GM23338 (cell line): ENCODE measurements around the gene ELOVL6. TPM values are rescaled to one million over a fixed set of nuclear protein-coding genes. Genes with fewer than 3 reads are reported as not detected.

Experiments used
- ATAC-seq: fragments of 200-7000 bp; cut with Tn5 transposase; 3 replicates; pipeline ENCODE4 v1.9.1; 2020
- DNase-seq: peaks from one replicate; pipeline ENCODE4 v3.0.0-alpha.2; 2015; ENCODE audit warnings: low spot score
- H2AFZ ChIP-seq: fragments of 200-600 bp; sonication (generic); 2 replicates; pipeline ENCODE4 v1.8.0; 2016; ENCODE audit warnings: antibody characterized with exemption, mild to moderate bottlenecking, moderate library complexity
- H3F3A ChIP-seq: fragments of 200-600 bp; sonication (generic); replicated peaks from 2 replicates; pipeline ENCODE4 v1.8.0; 2017; ENCODE audit warnings: antibody characterized with exemption, mixed run types, low read depth
- H3K27ac ChIP-seq: fragments of 200-600 bp; sonication (generic); 2 replicates; pipeline ENCODE4 v1.6.1; 2016; ENCODE audit warnings: low read depth
- H3K27me3 ChIP-seq: fragments of 200-600 bp; sonication (generic); 2 replicates; pipeline ENCODE4 v1.8.0; 2016; ENCODE audit warnings: mild to moderate bottlenecking, mixed run types, moderate library complexity; ENCODE audit not compliant: insufficient read depth
- H3K36me3 ChIP-seq: fragments of 200-600 bp; sonication (generic); 2 replicates; pipeline ENCODE4 v1.8.0; 2016; ENCODE audit warnings: mild to moderate bottlenecking; ENCODE audit not compliant: insufficient read depth
- H3K4me1 ChIP-seq: fragments of 200-600 bp; sonication (generic); 2 replicates; pipeline ENCODE4 v1.8.0; 2016; ENCODE audit warnings: mild to moderate bottlenecking, moderate library complexity; ENCODE audit not compliant: insufficient read depth
- H3K4me2 ChIP-seq: fragments of 200-600 bp; sonication (generic); 2 replicates; pipeline ENCODE4 v1.7.1; 2017; ENCODE audit warnings: mixed run types
- H3K4me3 ChIP-seq: fragments of 200-600 bp; sonication (generic); 2 replicates; pipeline ENCODE4 v1.6.1; 2016; ENCODE audit warnings: mixed run types
- H3K79me2 ChIP-seq: fragments of 200-600 bp; sonication (generic); replicated peaks from 2 replicates; pipeline ENCODE4 v1.8.0; 2017; ENCODE audit warnings: mild to moderate bottlenecking; ENCODE audit not compliant: insufficient read depth
- H3K9me2 ChIP-seq: fragments of 200-600 bp; sonication (generic); 2 replicates; pipeline ENCODE4 v1.8.0; 2017; ENCODE audit not compliant: insufficient read depth
- H4K20me1 ChIP-seq: fragments of 200-600 bp; sonication (generic); replicated peaks from 2 replicates; pipeline ENCODE4 v1.8.0; 2017; ENCODE audit warnings: mild to moderate bottlenecking; ENCODE audit not compliant: insufficient read depth
- H3K27ac Mint-ChIP-seq: 2 replicates; pipeline ENCODE4 v1.8.0; 2020; ENCODE audit warnings: inconsistent platforms, mild to moderate bottlenecking, moderate library complexity, mixed read lengths
- H3K27me3 Mint-ChIP-seq: 3 replicates; pipeline ENCODE4 v1.8.0; 2022; ENCODE audit warnings: low read depth, mild to moderate bottlenecking, moderate library complexity, mixed read lengths, inconsistent platforms; ENCODE audit not compliant: insufficient read depth, poor library complexity
- H3K36me3 Mint-ChIP-seq: 3 replicates; pipeline ENCODE4 v1.8.0; 2021; ENCODE audit warnings: low read depth, mild to moderate bottlenecking, inconsistent platforms, moderate library complexity, mixed read lengths
- H3K4me1 Mint-ChIP-seq: 3 replicates; pipeline ENCODE4 v1.8.0; 2020; ENCODE audit warnings: mild to moderate bottlenecking, inconsistent platforms, mixed read lengths
- H3K4me3 Mint-ChIP-seq: 3 replicates; pipeline ENCODE4 v1.8.0; 2021; ENCODE audit warnings: moderate library complexity, mild to moderate bottlenecking, inconsistent platforms, mixed read lengths
- H3K9me3 Mint-ChIP-seq: 3 replicates; pipeline ENCODE4 v1.8.0; 2020; ENCODE audit warnings: moderate library complexity, mild to moderate bottlenecking, inconsistent platforms, mixed read lengths
- CREB1 ChIP-seq: fragments of 250-450 bp; sonication (Bioruptor Pico); IDR thresholded peaks from 2 replicates; pipeline ENCODE4 v1.5.0; 2020; ENCODE audit warnings: low read depth, mild to moderate bottlenecking, moderate library complexity
- EZH2 ChIP-seq: fragments of 200-600 bp; sonication (generic); IDR thresholded peaks from one replicate; pipeline ENCODE4 v1.8.0; 2017; ENCODE audit warnings: antibody characterized with exemption, mild to moderate bottlenecking, low read depth; ENCODE audit not compliant: unreplicated experiment
- EZH2phosphoT487 ChIP-seq: fragments of 200-600 bp; sonication (generic); IDR thresholded peaks from one replicate; pipeline ENCODE4 v1.8.1; 2018; ENCODE audit warnings: antibody characterized with exemption; ENCODE audit not compliant: unreplicated experiment
- JUNB ChIP-seq: IDR thresholded peaks from one replicate; pipeline ENCODE4 v1.6.1; 2016; ENCODE audit warnings: antibody characterized with exemption; ENCODE audit not compliant: unreplicated experiment
- POLR2AphosphoS5 ChIP-seq: IDR thresholded peaks from 2 replicates; pipeline ENCODE4 v1.6.1; 2016; ENCODE audit warnings: antibody characterized with exemption, low read depth
- STAT1 ChIP-seq: IDR thresholded peaks from one replicate; pipeline ENCODE4 v1.6.1; 2016; ENCODE audit warnings: antibody characterized with exemption; ENCODE audit not compliant: unreplicated experiment
- ZNF331 ChIP-seq: fragments of 250-450 bp; sonication (Bioruptor Pico); IDR thresholded peaks from 2 replicates; pipeline ENCODE4 v1.5.0; 2020; ENCODE audit warnings: low read depth, mild to moderate bottlenecking, moderate library complexity
- polyA plus RNA-seq: library from polyadenylated mRNA; unstranded; fragments of >200 nt; fragmentation: Nextera tagmentation; extraction: Ambion mirVana; gene quantifications from 2 replicates; pipeline ENCODE4 v1.2.1, GENCODE V29; 2016
- total RNA-seq: library from RNA; depleted of rRNA; stranded (reverse); fragments of >200 nt; shearing (Covaris generic); gene quantifications from 2 replicates; pipeline ENCODE4 v1.2.3, GENCODE V29; 2014
- TF ChIP-seq, protein P1 (sequence below): IDR thresholded peaks from 2 replicates; pipeline ENCODE4 v1.6.1; 2016; ENCODE audit warnings: antibody characterized with exemption
- TF ChIP-seq, protein P2 (sequence below): fragments of 250-450 bp; sonication (Bioruptor Pico); IDR thresholded peaks from 2 replicates; pipeline ENCODE4 v1.5.0; 2020; ENCODE audit warnings: mild to moderate bottlenecking, moderate library complexity
- TF ChIP-seq, protein P3 (sequence below), 2 experiments: fragments of 200-600 bp in 1 of 2; sonication (generic) in 1 of 2; conservative IDR thresholded peaks; 2 replicates each; pipeline versions ENCODE4 v1.5.1 to v1.6.1; 2016 to 2017; ENCODE audit warnings: antibody characterized with exemption in 2 of 2, low read depth in 2 of 2, mild to moderate bottlenecking in 2 of 2, moderate library complexity in 1 of 2

The ELOVL6 gene
- total and polyA plus RNA-seq, 2 experiments from 2014 or later, result 82.7 to 89.5 TPM

DNA sequence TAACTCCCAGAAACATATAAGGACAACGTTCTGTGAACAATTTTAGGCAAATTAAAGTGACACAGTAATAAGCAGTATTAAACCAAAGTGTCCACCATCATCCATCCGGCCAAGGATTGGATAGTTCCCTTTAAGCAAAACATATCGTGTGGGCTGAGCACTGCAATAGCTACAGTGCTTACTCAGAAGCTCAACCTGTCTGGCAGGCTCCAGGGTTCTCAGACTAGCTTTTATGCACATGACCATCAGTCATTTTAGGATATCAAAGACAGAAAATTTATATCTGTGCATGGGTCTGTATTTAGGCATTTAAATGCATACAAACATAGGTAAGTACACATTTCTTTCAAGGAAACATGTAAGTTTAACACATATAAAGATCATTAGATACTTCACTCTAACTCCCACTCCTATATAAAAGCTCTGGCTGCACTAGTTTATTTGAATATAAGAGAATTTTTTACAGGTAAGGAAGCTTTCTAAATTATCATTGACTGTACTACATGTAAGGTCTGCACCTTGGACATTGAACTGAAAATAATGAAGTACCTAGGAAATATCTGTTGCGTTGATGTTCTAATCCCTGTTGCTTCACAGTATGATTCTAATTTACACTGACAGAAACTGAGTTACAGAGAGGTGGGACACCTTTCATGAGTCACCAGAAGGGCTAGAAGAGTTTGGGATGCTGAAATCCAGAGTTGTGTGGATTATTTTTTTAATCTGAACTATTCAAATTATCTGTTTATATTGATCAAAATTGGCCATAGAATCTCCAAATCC lies 67.6 kb downstream of the ELOVL6 start (continued):
- TF ChIP-seq, protein P1, sequence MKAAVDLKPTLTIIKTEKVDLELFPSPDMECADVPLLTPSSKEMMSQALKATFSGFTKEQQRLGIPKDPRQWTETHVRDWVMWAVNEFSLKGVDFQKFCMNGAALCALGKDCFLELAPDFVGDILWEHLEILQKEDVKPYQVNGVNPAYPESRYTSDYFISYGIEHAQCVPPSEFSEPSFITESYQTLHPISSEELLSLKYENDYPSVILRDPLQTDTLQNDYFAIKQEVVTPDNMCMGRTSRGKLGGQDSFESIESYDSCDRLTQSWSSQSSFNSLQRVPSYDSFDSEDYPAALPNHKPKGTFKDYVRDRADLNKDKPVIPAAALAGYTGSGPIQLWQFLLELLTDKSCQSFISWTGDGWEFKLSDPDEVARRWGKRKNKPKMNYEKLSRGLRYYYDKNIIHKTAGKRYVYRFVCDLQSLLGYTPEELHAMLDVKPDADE, result no peak
- TF ChIP-seq POLR2AphosphoS5, result no peak
- no peak for TF ChIP-seq ZNF331 (CRISPR knock-in tag)

DNA sequence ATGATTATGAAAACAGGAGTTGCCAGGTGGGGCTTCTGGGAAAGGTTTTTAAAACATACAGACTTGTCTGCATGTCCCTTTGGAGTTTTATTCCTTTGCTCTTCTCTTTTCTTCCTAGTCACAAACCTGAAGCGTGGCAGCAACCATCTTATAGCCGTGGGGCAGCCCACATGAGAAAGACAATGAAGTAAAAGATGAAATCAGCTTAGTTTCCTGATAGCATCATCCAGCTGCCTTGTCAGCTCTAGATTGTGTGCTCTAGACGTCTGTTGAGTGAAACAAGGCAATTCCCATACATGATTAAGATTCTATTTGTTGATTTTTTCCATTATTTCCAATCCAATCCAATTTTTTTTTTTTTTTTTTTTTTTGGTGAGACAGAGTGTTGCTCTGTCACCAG lies 68.9 kb downstream of the ELOVL6 start:
- TF ChIP-seq ZNF331 (CRISPR knock-in tag) (no peak), CREB1 (CRISPR knock-in tag) (no peak), STAT1 (no peak), EZH2 (no peak), POLR2AphosphoS5 (no peak), JUNB (no peak), EZH2phosphoT487 (no peak)
- TF ChIP-seq, protein P2, sequence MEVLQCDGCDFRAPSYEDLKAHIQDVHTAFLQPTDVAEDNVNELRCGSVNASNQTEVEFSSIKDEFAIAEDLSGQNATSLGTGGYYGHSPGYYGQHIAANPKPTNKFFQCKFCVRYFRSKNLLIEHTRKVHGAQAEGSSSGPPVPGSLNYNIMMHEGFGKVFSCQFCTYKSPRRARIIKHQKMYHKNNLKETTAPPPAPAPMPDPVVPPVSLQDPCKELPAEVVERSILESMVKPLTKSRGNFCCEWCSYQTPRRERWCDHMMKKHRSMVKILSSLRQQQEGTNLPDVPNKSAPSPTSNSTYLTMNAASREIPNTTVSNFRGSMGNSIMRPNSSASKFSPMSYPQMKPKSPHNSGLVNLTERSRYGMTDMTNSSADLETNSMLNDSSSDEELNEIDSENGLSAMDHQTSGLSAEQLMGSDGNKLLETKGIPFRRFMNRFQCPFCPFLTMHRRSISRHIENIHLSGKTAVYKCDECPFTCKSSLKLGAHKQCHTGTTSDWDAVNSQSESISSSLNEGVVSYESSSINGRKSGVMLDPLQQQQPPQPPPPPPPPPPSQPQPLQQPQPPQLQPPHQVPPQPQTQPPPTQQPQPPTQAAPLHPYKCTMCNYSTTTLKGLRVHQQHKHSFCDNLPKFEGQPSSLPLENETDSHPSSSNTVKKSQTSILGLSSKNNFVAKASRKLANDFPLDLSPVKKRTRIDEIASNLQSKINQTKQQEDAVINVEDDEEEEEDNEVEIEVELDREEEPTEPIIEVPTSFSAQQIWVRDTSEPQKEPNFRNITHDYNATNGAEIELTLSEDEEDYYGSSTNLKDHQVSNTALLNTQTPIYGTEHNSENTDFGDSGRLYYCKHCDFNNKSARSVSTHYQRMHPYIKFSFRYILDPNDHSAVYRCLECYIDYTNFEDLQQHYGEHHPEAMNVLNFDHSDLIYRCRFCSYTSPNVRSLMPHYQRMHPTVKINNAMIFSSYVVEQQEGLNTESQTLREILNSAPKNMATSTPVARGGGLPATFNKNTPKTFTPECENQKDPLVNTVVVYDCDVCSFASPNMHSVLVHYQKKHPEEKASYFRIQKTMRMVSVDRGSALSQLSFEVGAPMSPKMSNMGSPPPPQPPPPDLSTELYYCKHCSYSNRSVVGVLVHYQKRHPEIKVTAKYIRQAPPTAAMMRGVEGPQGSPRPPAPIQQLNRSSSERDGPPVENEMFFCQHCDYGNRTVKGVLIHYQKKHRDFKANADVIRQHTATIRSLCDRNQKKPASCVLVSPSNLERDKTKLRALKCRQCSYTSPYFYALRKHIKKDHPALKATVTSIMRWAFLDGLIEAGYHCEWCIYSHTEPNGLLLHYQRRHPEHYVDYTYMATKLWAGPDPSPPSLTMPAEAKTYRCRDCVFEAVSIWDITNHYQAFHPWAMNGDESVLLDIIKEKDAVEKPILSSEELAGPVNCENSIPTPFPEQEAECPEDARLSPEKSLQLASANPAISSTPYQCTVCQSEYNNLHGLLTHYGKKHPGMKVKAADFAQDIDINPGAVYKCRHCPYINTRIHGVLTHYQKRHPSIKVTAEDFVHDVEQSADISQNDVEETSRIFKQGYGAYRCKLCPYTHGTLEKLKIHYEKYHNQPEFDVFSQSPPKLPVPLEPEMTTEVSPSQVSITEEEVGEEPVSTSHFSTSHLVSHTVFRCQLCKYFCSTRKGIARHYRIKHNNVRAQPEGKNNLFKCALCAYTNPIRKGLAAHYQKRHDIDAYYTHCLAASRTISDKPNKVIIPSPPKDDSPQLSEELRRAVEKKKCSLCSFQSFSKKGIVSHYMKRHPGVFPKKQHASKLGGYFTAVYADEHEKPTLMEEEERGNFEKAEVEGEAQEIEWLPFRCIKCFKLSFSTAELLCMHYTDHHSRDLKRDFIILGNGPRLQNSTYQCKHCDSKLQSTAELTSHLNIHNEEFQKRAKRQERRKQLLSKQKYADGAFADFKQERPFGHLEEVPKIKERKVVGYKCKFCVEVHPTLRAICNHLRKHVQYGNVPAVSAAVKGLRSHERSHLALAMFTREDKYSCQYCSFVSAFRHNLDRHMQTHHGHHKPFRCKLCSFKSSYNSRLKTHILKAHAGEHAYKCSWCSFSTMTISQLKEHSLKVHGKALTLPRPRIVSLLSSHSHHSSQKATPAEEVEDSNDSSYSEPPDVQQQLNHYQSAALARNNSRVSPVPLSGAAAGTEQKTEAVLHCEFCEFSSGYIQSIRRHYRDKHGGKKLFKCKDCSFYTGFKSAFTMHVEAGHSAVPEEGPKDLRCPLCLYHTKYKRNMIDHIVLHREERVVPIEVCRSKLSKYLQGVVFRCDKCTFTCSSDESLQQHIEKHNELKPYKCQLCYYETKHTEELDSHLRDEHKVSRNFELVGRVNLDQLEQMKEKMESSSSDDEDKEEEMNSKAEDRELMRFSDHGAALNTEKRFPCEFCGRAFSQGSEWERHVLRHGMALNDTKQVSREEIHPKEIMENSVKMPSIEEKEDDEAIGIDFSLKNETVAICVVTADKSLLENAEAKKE (CRISPR knock-in tag), result no peak
- TF ChIP-seq, protein P3, sequence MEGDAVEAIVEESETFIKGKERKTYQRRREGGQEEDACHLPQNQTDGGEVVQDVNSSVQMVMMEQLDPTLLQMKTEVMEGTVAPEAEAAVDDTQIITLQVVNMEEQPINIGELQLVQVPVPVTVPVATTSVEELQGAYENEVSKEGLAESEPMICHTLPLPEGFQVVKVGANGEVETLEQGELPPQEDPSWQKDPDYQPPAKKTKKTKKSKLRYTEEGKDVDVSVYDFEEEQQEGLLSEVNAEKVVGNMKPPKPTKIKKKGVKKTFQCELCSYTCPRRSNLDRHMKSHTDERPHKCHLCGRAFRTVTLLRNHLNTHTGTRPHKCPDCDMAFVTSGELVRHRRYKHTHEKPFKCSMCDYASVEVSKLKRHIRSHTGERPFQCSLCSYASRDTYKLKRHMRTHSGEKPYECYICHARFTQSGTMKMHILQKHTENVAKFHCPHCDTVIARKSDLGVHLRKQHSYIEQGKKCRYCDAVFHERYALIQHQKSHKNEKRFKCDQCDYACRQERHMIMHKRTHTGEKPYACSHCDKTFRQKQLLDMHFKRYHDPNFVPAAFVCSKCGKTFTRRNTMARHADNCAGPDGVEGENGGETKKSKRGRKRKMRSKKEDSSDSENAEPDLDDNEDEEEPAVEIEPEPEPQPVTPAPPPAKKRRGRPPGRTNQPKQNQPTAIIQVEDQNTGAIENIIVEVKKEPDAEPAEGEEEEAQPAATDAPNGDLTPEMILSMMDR (conservative IDR thresholded peaks at IDR 0.05; ENCODE audit: low read depth in 2 of 2), result no peak

More for the DNA sequence above, 68.9 kb downstream of the ELOVL6 start:
- H3K36me3 Mint-ChIP-seq, result peaks cover 9% of the 10 kb centered on the region
- no peak overlapping the region for H3K4me3 Mint-ChIP-seq
- H2AFZ ChIP-seq, result no peak overlapping the region
- H3K9me3 Mint-ChIP-seq, result no peaks in the 10 kb centered on the region
- H3K27me3 Mint-ChIP-seq, result peaks cover 1% of the 10 kb centered on the region
- H3K27ac ChIP-seq, result no peak overlapping the region
- peaks cover 30% of the 10 kb centered on the region for H4K20me1 ChIP-seq
- peaks cover 99% of the 10 kb centered on the region for H3K79me2 ChIP-seq
- no peaks in the 10 kb centered on the region for H3K9me2 ChIP-seq
- DNase-seq (no peak), ATAC-seq (no peak)
- peaks cover 20% of the 10 kb centered on the region for H3K4me1 Mint-ChIP-seq
- H3K4me1 ChIP-seq, result no peaks in the 10 kb centered on the region
- H3K4me2 ChIP-seq, result no peak overlapping the region
- no peaks in the 10 kb centered on the region for H3F3A ChIP-seq
- no peaks in the 10 kb centered on the region; the same call in 1 of the 2 replicates for H3K36me3 ChIP-seq
- H3K27me3 ChIP-seq, result no peaks in the 10 kb centered on the region
- H3K4me3 ChIP-seq, result no peak overlapping the region
- no peak overlapping the region for H3K27ac Mint-ChIP-seq
